ENCODE data around the gene XPR1. TPM values are rescaled to one million over a fixed set of nuclear protein-coding genes. Genes with fewer than 3 reads are reported as not detected.
"Not testable (repeated sequence)": the region's sequence is repeated elsewhere in the genome, so short reads cannot be mapped to it uniquely, and the experiment has no call there.

The XPR1 gene
- total RNA-seq, 1 donor from 2014 or later, result 12.0 TPM

DNA sequence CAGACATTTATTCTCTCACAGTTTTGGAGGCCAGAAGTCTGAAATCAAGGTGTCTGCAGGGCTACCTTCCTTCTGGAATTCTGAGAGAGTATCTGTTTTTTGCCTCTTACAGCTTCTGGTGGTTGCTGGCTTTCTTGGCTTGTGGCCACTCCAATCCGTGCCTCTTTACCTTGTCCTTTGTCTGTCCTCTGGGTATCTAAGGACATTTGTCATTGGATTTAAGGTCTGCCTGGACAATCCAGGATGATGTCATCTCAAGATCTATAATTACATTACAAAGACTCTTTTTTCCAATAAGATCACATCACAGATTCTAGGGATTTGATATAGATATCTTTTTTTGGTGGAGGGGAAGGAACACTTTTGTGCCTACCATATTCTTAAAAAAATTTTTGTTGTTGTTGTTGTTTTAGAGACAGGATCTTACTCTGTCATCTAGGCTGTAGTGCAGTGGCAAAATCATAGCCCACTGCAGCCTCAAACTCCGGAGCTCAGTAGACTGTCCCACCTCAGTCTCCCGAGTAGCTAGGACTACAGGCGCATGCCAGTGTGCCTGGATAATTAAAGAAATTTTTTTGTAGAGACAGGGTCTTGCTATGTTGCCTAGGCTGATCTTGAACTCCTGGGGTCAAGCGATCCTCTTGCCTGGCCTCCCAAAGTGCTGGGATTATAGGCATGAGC is 61.9 kb downstream of the XPR1 start:
- no peaks in the 10 kb centered on the region for H3K36me3 ChIP-seq
- intact Hi-C loops (cut with DNase I), result no loop called here
- H3K4me3 ChIP-seq, result no peak overlapping the region
- no peaks in the 10 kb centered on the region for H3K27me3 ChIP-seq
- H3K27ac ChIP-seq, result no peak overlapping the region
- DNase-seq (ENCODE audit: extremely low spot score in 2 of 2), result no peak
- no peaks in the 10 kb centered on the region for H3K9me3 ChIP-seq
- no peaks in the 10 kb centered on the region for H3K4me1 ChIP-seq
- TF ChIP-seq POLR2AphosphoS5 (IDR thresholded peaks at IDR 0.05; ENCODE audit: insufficient read depth in 1 of 2, low read depth in 1 of 2) (no peak), POLR2A (IDR thresholded peaks at IDR 0.05) (no peak)
- TF ChIP-seq, protein P1, sequence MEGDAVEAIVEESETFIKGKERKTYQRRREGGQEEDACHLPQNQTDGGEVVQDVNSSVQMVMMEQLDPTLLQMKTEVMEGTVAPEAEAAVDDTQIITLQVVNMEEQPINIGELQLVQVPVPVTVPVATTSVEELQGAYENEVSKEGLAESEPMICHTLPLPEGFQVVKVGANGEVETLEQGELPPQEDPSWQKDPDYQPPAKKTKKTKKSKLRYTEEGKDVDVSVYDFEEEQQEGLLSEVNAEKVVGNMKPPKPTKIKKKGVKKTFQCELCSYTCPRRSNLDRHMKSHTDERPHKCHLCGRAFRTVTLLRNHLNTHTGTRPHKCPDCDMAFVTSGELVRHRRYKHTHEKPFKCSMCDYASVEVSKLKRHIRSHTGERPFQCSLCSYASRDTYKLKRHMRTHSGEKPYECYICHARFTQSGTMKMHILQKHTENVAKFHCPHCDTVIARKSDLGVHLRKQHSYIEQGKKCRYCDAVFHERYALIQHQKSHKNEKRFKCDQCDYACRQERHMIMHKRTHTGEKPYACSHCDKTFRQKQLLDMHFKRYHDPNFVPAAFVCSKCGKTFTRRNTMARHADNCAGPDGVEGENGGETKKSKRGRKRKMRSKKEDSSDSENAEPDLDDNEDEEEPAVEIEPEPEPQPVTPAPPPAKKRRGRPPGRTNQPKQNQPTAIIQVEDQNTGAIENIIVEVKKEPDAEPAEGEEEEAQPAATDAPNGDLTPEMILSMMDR (IDR thresholded peaks at IDR 0.05), result no peak

DNA sequence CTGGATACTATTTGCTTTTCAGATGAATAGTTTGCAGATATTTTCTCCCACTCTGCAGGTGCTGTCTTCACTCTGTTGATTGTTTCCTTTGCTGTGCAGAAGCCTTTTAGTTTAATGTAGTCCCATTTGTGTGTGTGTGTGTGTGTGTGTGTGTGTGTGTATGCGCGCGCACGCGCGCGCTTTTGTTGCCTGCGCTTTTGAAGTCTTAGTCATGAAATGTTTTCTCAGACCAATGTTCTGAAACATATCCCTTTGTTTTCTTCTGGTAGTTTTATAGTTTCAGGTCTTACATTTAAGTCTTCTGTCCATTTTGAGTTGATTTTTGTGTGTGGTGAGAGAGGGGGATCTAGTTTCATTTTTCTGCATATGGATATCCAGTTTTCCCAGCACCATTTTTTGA is 63.5 kb downstream of the XPR1 start:
- TF ChIP-seq, protein P1 (IDR thresholded peaks at IDR 0.05), result no peak
- TF ChIP-seq POLR2AphosphoS5 (IDR thresholded peaks at IDR 0.05; ENCODE audit: insufficient read depth in 1 of 2, low read depth in 1 of 2) (no peak), POLR2A (IDR thresholded peaks at IDR 0.05) (no peak)
- Histone ChIP-seq H3K27me3 (no peaks in the 10 kb centered on the region), H3K36me3 (no peaks in the 10 kb centered on the region), H3K9me3 (no peaks in the 10 kb centered on the region), H3K4me3 (no peak overlapping the region), H3K27ac (no peak overlapping the region), H3K4me1 (no peaks in the 10 kb centered on the region)
- intact Hi-C loops (cut with DNase I), result no loop called here
- no peak for DNase-seq (ENCODE audit: extremely low spot score in 2 of 2)

DNA sequence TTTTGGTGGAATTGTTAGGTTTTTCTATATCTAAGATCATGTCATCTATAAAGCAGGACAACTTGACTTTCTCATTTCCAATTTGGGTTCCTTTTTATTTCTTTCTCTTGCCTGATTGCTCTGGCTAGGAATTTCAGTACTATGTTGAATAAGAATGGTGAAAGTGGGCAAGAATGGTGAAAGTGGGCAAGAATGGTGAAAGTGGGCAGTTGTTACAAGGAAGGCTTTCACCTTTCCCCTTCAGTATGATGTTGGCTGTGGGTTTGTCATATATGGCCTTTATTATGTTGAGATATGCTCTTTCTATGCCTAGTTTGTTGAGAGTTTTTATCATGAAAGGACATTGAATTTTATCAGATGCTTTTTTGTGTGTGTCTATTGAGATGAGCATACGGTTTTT is 64.5 kb downstream of the XPR1 start:
- Histone ChIP-seq H3K4me1 (no peaks in the 10 kb centered on the region), H3K27ac (no peak overlapping the region), H3K36me3 (no peaks in the 10 kb centered on the region), H3K4me3 (no peak overlapping the region), H3K9me3 (no peaks in the 10 kb centered on the region), H3K27me3 (no peaks in the 10 kb centered on the region)
- DNase-seq (ENCODE audit: extremely low spot score in 2 of 2), result no peak
- intact Hi-C loops (cut with DNase I), result no loop called here
- TF ChIP-seq, protein P1 (IDR thresholded peaks at IDR 0.05), result no peak
- TF ChIP-seq POLR2A (IDR thresholded peaks at IDR 0.05) (no peak), POLR2AphosphoS5 (IDR thresholded peaks at IDR 0.05; ENCODE audit: insufficient read depth in 1 of 2, low read depth in 1 of 2) (no peak)

DNA sequence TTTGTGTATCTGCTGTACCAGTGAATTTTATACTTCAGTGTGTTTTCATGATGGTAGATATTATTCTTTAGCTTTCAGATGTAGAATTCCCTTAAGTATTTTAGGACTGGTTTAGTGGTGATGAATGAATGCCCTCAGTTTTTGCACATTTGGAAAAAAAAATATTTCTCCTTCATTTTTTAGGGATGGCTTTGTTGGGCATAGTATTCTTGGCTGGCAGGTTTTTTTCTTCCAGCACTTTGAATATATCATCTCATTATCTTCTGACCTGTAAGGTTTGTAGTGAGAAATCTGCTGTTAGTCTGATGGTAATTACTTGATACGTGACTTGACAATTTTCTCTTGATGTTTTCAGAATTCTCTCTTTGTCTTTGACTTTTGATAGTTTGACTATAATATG is 66.8 kb downstream of the XPR1 start:
- no peak for DNase-seq (ENCODE audit: extremely low spot score in 2 of 2)
- no peak overlapping the region for H3K4me3 ChIP-seq
- H3K27me3 ChIP-seq, result no peaks in the 10 kb centered on the region
- intact Hi-C loops (cut with DNase I), result no loop called here
- no peaks in the 10 kb centered on the region for H3K9me3 ChIP-seq
- H3K4me1 ChIP-seq, result no peaks in the 10 kb centered on the region
- no peaks in the 10 kb centered on the region for H3K36me3 ChIP-seq
- no peak overlapping the region for H3K27ac ChIP-seq
- no peak for TF ChIP-seq POLR2A (IDR thresholded peaks at IDR 0.05)
- TF ChIP-seq, protein P1 (IDR thresholded peaks at IDR 0.05), result no peak
- no peak for TF ChIP-seq POLR2AphosphoS5 (IDR thresholded peaks at IDR 0.05; ENCODE audit: insufficient read depth in 1 of 2, low read depth in 1 of 2)

DNA sequence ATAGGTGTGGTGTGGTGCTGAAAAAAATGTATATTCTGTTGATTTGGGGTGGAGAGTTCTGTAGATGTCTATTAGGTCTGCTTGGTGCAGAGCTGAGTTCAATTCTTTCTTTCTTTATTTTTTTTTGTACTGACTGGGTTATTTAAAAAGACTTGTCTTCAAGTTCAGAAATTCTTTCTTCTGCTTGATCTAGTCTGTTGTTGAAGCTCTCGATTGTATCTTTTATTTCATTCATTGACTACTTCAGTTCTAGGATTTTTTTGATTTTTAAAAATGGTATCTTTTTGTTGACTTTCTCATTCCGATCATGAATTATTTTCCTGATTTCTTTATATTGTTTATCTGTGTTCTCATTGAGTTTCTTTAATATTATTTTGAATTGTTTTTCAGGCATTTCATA is 70.6 kb downstream of the XPR1 start:
- H3K36me3 ChIP-seq; H3K27ac ChIP-seq; intact Hi-C loops (cut with DNase I); DNase-seq (ENCODE audit: extremely low spot score in 2 of 2); H3K4me1 ChIP-seq; H3K27me3 ChIP-seq; H3K9me3 ChIP-seq; H3K4me3 ChIP-seq: not testable (repeated sequence)

DNA sequence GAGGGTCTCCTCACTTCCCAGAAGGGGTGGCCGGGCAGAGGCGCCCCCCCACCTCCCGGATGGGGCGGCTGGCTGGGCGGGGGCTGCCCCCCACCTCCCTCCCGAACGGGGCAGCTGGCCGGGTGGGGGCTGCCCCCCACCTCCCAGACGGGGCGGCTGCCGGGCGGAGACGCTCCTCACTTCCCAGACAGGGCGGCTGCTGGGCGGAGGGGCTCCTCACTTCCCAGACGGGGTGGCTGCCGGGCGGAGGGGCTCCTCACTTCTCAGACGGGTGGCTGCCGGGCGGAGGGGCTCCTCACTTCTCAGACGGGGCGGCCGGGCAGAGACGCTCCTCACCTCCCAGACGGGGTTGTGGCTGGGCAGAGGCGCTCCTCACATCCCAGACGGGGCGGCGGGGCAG is 78.9 kb downstream of the XPR1 start:
- H3K4me3 ChIP-seq; H3K27me3 ChIP-seq; intact Hi-C loops (cut with DNase I); H3K27ac ChIP-seq; H3K9me3 ChIP-seq; DNase-seq (ENCODE audit: extremely low spot score in 2 of 2); H3K36me3 ChIP-seq; H3K4me1 ChIP-seq: not testable (repeated sequence)

DNA sequence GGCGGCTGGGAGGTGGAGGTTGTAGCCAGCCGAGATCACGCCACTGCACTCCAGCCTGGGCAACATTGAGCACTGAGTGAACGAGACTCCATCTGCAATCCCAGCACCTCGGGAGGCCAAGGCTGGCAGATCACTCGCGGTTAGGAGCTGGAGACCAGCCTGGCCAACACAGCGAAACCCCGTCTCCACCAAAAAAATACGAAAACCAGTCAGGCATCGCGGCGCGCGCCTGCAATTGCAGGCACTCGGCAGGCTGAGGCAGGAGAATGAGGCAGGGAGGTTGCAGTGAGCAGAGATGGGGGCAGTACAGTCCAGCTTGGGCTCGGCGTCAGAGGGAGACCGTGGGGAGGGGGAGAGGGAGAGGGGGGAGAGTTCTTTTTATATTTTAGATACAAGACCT is 79.4 kb downstream of the XPR1 start:
- H3K9me3 ChIP-seq; H3K36me3 ChIP-seq; H3K27ac ChIP-seq; DNase-seq (ENCODE audit: extremely low spot score in 2 of 2); H3K27me3 ChIP-seq; intact Hi-C loops (cut with DNase I); H3K4me3 ChIP-seq; H3K4me1 ChIP-seq: not testable (repeated sequence)
